ENCODE data around the gene RANBP6. TPM values are rescaled to one million over a fixed set of nuclear protein-coding genes. Genes with fewer than 3 reads are reported as not detected.
"Not testable (repeated sequence)": the region's sequence is repeated elsewhere in the genome, so short reads cannot be mapped to it uniquely, and the experiment has no call there.

Gene RANBP6
- total and polyA plus RNA-seq, 2 donors (not counting 1 experiment from before 2014, with no cell fraction given): 7.2 to 25.9 TPM

- H3K9me3 Mint-ChIP-seq (ENCODE audit: insufficient read depth): no peaks in the 10 kb centered on the region
These were observed 8.7 kb upstream of the RANBP6 start for GRCh38 chr9:6024035-6024554.

GRCh38 chr9:6016975-6017374 is 1.6 kb upstream of the RANBP6 start:
- H3K27me3 Mint-ChIP-seq; H3K27me3 ChIP-seq (replicated peaks in 1 of 4; ENCODE audit: control extremely low read depth in 1 of 4, control insufficient read depth in 3 of 4, insufficient read depth in 4 of 4, low read length in 3 of 4); H4K20me1 ChIP-seq (ENCODE audit: control insufficient read depth, insufficient read depth, low read length, poor library complexity, severe bottlenecking); ATAC-seq (ENCODE audit: low read depth); H2AFZ ChIP-seq (ENCODE audit: insufficient read depth, low read depth, low read length, poor library complexity, severe bottlenecking); H3K9me3 Mint-ChIP-seq (ENCODE audit: insufficient read depth); H3K4me3 Mint-ChIP-seq; H3K9ac ChIP-seq (ENCODE audit: low read length); H3K27ac Mint-ChIP-seq; POLR2A ChIA-PET; H3K27ac ChIP-seq (ENCODE audit: low read length in 2 of 2); CTCF ChIA-PET; intact Hi-C loops (cut with micrococcal nuclease); H3K9me3 ChIP-seq (ENCODE audit: control extremely low read depth in 1 of 3, control insufficient read depth in 2 of 3, insufficient read depth in 1 of 3, low read length in 2 of 3); DNase-seq; H3K4me3 ChIP-seq (ENCODE audit: control extremely low read depth in 1 of 5, extremely low read depth in 1 of 5, insufficient read depth in 1 of 5, low read depth in 2 of 5, low read length in 4 of 5); H3K4me2 ChIP-seq (replicated peaks; ENCODE audit: low read depth, low read length, poor library complexity, severe bottlenecking): not testable (repeated sequence)
- H3K4me1 Mint-ChIP-seq: peaks cover 26% of the 10 kb centered on the region
- Histone ChIP-seq H3K36me3 (replicated peaks in 1 of 2; ENCODE audit: control extremely low read depth in 1 of 2, control insufficient read depth in 1 of 2, extremely low read depth in 1 of 2, insufficient read depth in 2 of 2, low read length in 1 of 2) (peaks cover 0 to 14% of the 10 kb centered on the region in 2 experiments), H3K79me2 (ENCODE audit: control insufficient read depth, insufficient read depth, low read length) (peaks cover 26% of the 10 kb centered on the region), H3K4me1 (ENCODE audit: control insufficient read depth in 2 of 2, insufficient read depth in 2 of 2, low read length in 2 of 2) (peaks cover 7 to 15% of the 10 kb centered on the region in 2 donors)
- WGBS (ENCODE audit: insufficient coverage): 100% methylated on average over 6 of the region's 10 CpGs

More at GRCh38 chr9:6024035-6024554, 8.7 kb upstream of the RANBP6 start:
- Histone ChIP-seq H3K9me3 (ENCODE audit: control extremely low read depth in 1 of 3, control insufficient read depth in 2 of 3, insufficient read depth in 1 of 3, low read length in 2 of 3) (no peaks in the 10 kb centered on the region), H3K4me1 (ENCODE audit: control insufficient read depth in 2 of 2, insufficient read depth in 2 of 2, low read length in 2 of 2) (peaks cover 0 to 3% of the 10 kb centered on the region in 2 donors), H3K9ac (ENCODE audit: low read length) (no peak overlapping the region), H3K4me3 (ENCODE audit: control extremely low read depth in 1 of 5, extremely low read depth in 1 of 5, insufficient read depth in 1 of 5, low read depth in 2 of 5, low read length in 4 of 5) (no peak overlapping the region), H3K27me3 (replicated peaks in 1 of 4; ENCODE audit: control extremely low read depth in 1 of 4, control insufficient read depth in 3 of 4, insufficient read depth in 4 of 4, low read length in 3 of 4) (peaks cover 0 to 7% (median 0%) of the 10 kb centered on the region in 4 experiments), H3K79me2 (ENCODE audit: control insufficient read depth, insufficient read depth, low read length) (no peaks in the 10 kb centered on the region), H3K36me3 (replicated peaks in 1 of 2; ENCODE audit: control extremely low read depth in 1 of 2, control insufficient read depth in 1 of 2, extremely low read depth in 1 of 2, insufficient read depth in 2 of 2, low read length in 1 of 2) (no peaks in the 10 kb centered on the region), H3K27ac (ENCODE audit: low read length in 2 of 2) (no peak overlapping the region), H2AFZ (ENCODE audit: insufficient read depth, low read depth, low read length, poor library complexity, severe bottlenecking) (peak overlapping the region; percentile 40), H3K4me2 (replicated peaks; ENCODE audit: low read depth, low read length, poor library complexity, severe bottlenecking) (peak overlapping the region; percentile 5), H4K20me1 (ENCODE audit: control insufficient read depth, insufficient read depth, low read length, poor library complexity, severe bottlenecking) (no peaks in the 10 kb centered on the region)
- Mint-ChIP-seq H3K4me1 (peaks cover 4% of the 10 kb centered on the region), H3K4me3 (no peak overlapping the region), H3K27me3 (peaks cover 17% of the 10 kb centered on the region), H3K27ac (no peak overlapping the region)
- DNase-seq (peak; percentile 67), ATAC-seq (ENCODE audit: low read depth) (peak; percentile 70)
- CTCF ChIA-PET: interaction anchor here (0.6 to 2.4 kb wide), 14 partner anchors 8 to 577 kb away, joined by 3 to 21 read pairs (median 6); partner anchors contain the start of gene RANBP6
- peak; percentile 73 for TF ChIP-seq CTCF (IDR thresholded peaks at IDR 0.05)
- no peak for TF ChIP-seq EZH2 (IDR thresholded peaks at IDR 0.05; ENCODE audit: borderline replicate concordance, insufficient read depth, low read depth, low read length, poor library complexity, severe bottlenecking)
- 0% methylated on average over 1 of the region's 4 CpGs for WGBS (ENCODE audit: insufficient coverage)
- POLR2A ChIA-PET: no interaction called here
- intact Hi-C loops (cut with micrococcal nuclease): no loop called here
